Transverse colon (tissue), 4 donors: ENCODE measurements around the gene USP2. TPM values are rescaled to one million over a fixed set of nuclear protein-coding genes. Genes with fewer than 3 reads are reported as not detected.

Experiments used
- DNase-seq: peaks from one replicate; pipeline ENCODE4 v3.0.0-alpha.2; 2019
- H3K27ac ChIP-seq, 4 donors: fragments of 200-600 bp; sonication (generic); 2 replicates each; pipeline ENCODE4 v1.5.1; 2016 to 2018; ENCODE audit warnings: inconsistent platforms in 4 of 4
- H3K27me3 ChIP-seq: fragments of 200-600 bp; sonication (generic); 2 replicates; pipeline ENCODE4 v1.5.1; 2017; ENCODE audit warnings: inconsistent platforms
- H3K36me3 ChIP-seq, 4 donors: fragments of 200-600 bp; sonication (generic); 2 replicates each; pipeline ENCODE4 v1.5.1; 2017 to 2019; ENCODE audit warnings: inconsistent platforms in 4 of 4
- H3K4me1 ChIP-seq, 4 donors: fragments of 200-600 bp; sonication (generic); 2 replicates each; pipeline ENCODE4 v1.5.1; 2017 to 2020; ENCODE audit warnings: inconsistent platforms in 4 of 4
- H3K4me3 ChIP-seq, 4 donors: fragments of 200-600 bp; sonication (generic); 1 replicate in 1 of 4; 2 replicates in 3 of 4; pipeline versions ENCODE4 v1.5.1 to v1.6.1; 2017 to 2019; ENCODE audit warnings: inconsistent platforms in 4 of 4
- H3K9me3 ChIP-seq, 2 donors: fragments of 200-600 bp; sonication (generic); 2 replicates each; pipeline ENCODE4 v1.5.1; 2017 to 2019; ENCODE audit warnings: inconsistent platforms in 2 of 2
- CTCF ChIP-seq, 5 experiments: fragments of 200-600 bp in 3 of 5; fragments of 450-650 bp in 2 of 5; sonication (generic) in 3 of 5; IDR thresholded peaks; 1 replicate in 2 of 5; 2 replicates in 3 of 5; pipeline ENCODE4 v1.5.1; 2016 to 2017; ENCODE audit warnings: antibody characterized with exemption in 5 of 5, inconsistent platforms in 3 of 5, mild to moderate bottlenecking in 2 of 5, moderate library complexity in 1 of 5
- EP300 ChIP-seq: sonication (generic); formaldehyde crosslinking; IDR thresholded peaks from one replicate; pipeline ENCODE4 v1.6.1; 2017; ENCODE audit warnings: antibody characterized with exemption, low read depth
- POLR2A ChIP-seq: fragments of 450-650 bp; IDR thresholded peaks from one replicate; pipeline ENCODE4 v1.6.1; 2016; ENCODE audit warnings: antibody characterized with exemption, mild to moderate bottlenecking, moderate library complexity
- POLR2AphosphoS5 ChIP-seq, 3 donors: sonication (generic); formaldehyde crosslinking; IDR thresholded peaks; one replicate each; pipeline ENCODE4 v1.6.1; 2016; ENCODE audit warnings: antibody characterized with exemption in 3 of 3
- WGBS, 2 donors: methylation state at CpG; one replicate each; pipeline ENCODE4 v1.1.5; 2018; ENCODE audit warnings: low coverage in 1 of 2; 5-methylcytosine and 5-hydroxymethylcytosine counted together
- in situ Hi-C, 4 donors: fragments of 200-750 bp; cut with MboI; loops; one replicate each; pipeline versions ENCODE4 v1.15.0 to v1.15.1; 2017; ENCODE audit warnings: low sequenced_read_pairs in 3 of 4, low pct_ligation_motif_present in 1 of 4, low pct_unique_long_range_greater_than_20kb in 1 of 4
- intact Hi-C: fragments of 100-400 bp; cut with DNase I; formaldehyde crosslinking; loops from one replicate; pipeline ENCODE4 v1.15.1; 2023; ENCODE audit warnings: low total_unique reads
- total RNA-seq, 4 donors: library from RNA; depleted of rRNA; stranded (reverse); fragments of >200 nt; gene quantifications; one replicate each; pipeline ENCODE4 v1.1.0, GENCODE V29; 2016

The USP2 gene
- total RNA-seq, 4 donors from 2014 or later: 9.8 to 26.6 (median 22.7) TPM

- H3K9me3 ChIP-seq: no peaks in the 10 kb centered on the region
- no peak overlapping the region for H3K27ac ChIP-seq
- intact Hi-C loops: no loop called here
- H3K4me3 ChIP-seq: no peak overlapping the region
- H3K4me1 ChIP-seq: peaks cover 0 to 16% (median 2%) of the 10 kb centered on the region in 4 donors
- TF ChIP-seq POLR2A (no peak), EP300 (no peak), CTCF (IDR thresholded peaks at IDR 0.05) (no peak), POLR2AphosphoS5 (IDR thresholded peaks at IDR 0.05) (no peak)
- in situ Hi-C loops: no loop called here
- no peak for DNase-seq
- 75 to 86% methylated on average over 1 to 5 of the region's 5 CpGs for WGBS, 2 donors
- no peaks in the 10 kb centered on the region for H3K36me3 ChIP-seq
- H3K27me3 ChIP-seq: peaks cover 38% of the 10 kb centered on the region
These were observed 37.8 kb upstream of the USP2 start for GRCh38 chr11:119419246-119419645.

GRCh38 chr11:119418759-119419158 is 37.3 kb upstream of the USP2 start:
- Histone ChIP-seq H3K36me3 (no peaks in the 10 kb centered on the region), H3K4me3 (no peak overlapping the region), H3K27ac (no peak overlapping the region), H3K27me3 (peaks cover 35% of the 10 kb centered on the region), H3K4me1 (peaks cover 0 to 16% (median 2%) of the 10 kb centered on the region in 4 donors), H3K9me3 (no peaks in the 10 kb centered on the region)
- no peak for DNase-seq
- intact Hi-C loops (no loop called here), in situ Hi-C loops (no loop called here)
- 97 to 100% methylated on average over 2 to 4 of the region's 4 CpGs for WGBS, 2 donors
- TF ChIP-seq EP300 (no peak), POLR2A (no peak), POLR2AphosphoS5 (IDR thresholded peaks at IDR 0.05) (no peak), CTCF (IDR thresholded peaks at IDR 0.05) (no peak)

- no peaks in the 10 kb centered on the region for H3K36me3 ChIP-seq
- H3K4me1 ChIP-seq: peaks cover 0 to 10% (median 1%) of the 10 kb centered on the region in 4 donors
- no peak for TF ChIP-seq CTCF (IDR thresholded peaks at IDR 0.05)
- no peak for TF ChIP-seq EP300
- TF ChIP-seq POLR2AphosphoS5 (IDR thresholded peaks at IDR 0.05): no peak
- no peak for TF ChIP-seq POLR2A
- H3K9me3 ChIP-seq: no peaks in the 10 kb centered on the region
- no peak for DNase-seq
- intact Hi-C loops (no loop called here), in situ Hi-C loops (no loop called here)
- H3K27ac ChIP-seq: peak overlapping the region in 1 of 4 donors; percentile 5
- no peak overlapping the region for H3K4me3 ChIP-seq
- 75% methylated on average over 19 of the region's 19 CpGs; no CpG with 5 or more reads in 1 of the 2 donors for WGBS, 2 donors
- H3K27me3 ChIP-seq: peaks cover 26% of the 10 kb centered on the region
These were observed 36.4 kb upstream of the USP2 start for GRCh38 chr11:119417726-119418540.

- peaks cover 0 to 4% (median 0%) of the 10 kb centered on the region in 4 donors for H3K4me1 ChIP-seq
- 67 to 86% methylated on average over 1 to 16 of the region's 16 CpGs for WGBS, 2 donors
- peak overlapping the region in 1 of 4 donors; percentile 34 for H3K27ac ChIP-seq
- no peaks in the 10 kb centered on the region for H3K9me3 ChIP-seq
- H3K4me3 ChIP-seq: no peak overlapping the region
- no peak for TF ChIP-seq POLR2AphosphoS5 (IDR thresholded peaks at IDR 0.05)
- TF ChIP-seq POLR2A: no peak
- TF ChIP-seq CTCF (IDR thresholded peaks at IDR 0.05): no peak
- no peak for TF ChIP-seq EP300
- in situ Hi-C loops: no loop called here
- H3K27me3 ChIP-seq: peaks cover 16% of the 10 kb centered on the region
- DNase-seq: no peak
- intact Hi-C loops: no loop called here
- H3K36me3 ChIP-seq: no peaks in the 10 kb centered on the region
These were observed 35.4 kb upstream of the USP2 start for GRCh38 chr11:119416606-119417580.
